ENCODE data around the gene GAS2.

Gene GAS2

DNA sequence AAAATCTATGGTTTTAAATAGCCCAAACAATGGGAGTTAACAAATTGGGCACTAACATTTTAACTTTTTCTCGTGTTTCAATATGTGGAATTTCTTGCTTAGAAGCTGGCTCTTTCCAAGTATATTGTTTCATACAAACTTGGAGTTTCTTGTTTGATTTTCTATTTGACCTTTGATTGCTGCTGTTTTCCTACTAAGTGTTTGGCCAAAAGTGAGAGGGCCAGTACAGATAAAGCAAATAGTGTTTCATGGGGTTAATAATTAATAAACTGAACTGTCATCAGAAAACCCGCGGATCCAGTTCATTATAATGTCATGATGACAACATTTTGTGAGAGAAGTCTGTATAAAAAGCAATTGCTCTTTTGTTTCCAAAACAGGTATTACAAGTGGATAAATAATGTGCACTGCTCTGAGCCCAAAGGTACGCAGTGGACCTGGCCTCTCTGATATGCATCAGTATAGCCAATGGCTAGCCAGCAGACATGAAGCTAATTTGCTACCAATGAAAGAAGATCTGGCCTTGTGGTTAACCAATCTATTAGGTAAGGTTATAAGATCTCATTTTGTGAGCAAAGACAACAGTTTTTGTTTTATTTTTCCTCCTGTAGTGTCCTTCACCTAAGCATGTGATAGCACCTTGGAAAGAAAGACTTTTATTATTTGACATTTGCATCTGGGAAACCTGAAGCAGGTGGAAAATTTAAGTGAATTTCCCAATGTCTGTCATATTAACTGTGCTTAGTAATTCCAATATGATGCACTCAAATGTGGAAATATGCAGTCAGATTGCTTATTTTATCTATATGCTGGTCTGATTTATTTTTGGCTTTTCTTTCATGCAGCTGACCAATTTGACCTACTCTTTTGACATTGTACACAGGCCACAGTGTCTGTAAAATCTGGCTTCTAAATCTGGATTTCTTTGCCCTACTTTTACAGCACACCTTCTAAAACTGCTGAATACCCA, 8.3 kb downstream of the GAS2 start:
- no peak for DNase-seq

DNA sequence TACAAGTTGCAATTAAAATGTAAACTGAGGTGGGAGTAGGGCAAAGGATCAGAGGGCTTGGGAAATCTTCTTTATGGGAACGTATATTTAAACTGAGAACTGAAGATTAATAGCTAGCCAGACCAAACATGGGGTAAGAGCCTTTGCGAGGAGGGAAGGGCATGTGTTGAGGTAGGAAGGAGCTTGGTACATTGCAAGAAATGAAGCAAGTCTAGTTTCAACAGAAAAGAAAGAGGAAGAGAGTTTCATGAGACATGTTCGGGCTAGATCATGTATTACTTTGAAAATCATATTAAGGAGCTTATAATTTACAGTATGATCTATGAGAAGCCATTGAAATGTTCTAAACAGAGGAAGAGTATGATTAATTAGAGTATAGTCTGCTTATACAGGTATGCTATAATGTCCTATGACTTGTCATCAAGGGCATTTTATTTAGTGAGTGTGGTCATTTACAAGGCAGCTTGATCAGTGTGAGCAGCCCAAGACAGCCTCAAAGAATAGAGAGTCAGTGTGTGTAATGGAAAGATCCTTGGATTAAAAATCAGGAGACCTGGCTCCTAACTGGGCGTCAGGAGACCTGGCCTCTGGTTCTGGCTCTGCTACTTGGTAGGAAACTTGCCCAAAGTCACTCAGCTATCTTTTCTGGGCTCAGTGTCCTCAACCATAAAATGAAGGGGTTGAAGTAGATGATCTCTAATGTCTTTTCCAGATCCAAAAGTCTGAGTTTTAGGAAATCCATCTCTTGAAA, 10.9 kb downstream of the GAS2 start:
- no peak for DNase-seq

DNA sequence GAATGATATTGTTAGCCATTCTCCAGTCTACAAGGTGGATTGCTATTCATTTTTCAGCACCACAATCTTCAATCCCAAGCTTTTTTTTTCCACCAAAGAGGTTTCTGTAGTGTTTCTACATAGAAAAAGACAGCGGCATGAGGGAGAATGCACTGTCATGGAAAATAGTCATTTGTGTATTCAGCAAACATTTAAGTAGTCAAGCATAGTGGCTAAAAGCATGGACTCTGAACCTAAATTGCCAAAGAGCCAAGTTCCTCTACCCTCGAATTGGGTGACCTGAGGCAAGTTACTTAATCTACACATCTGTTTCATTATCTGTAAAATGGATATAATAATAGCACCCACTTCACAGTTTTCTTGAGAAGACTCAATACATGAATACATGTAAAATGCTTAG, 14.2 kb downstream of the GAS2 start:
- no peak for DNase-seq

DNA sequence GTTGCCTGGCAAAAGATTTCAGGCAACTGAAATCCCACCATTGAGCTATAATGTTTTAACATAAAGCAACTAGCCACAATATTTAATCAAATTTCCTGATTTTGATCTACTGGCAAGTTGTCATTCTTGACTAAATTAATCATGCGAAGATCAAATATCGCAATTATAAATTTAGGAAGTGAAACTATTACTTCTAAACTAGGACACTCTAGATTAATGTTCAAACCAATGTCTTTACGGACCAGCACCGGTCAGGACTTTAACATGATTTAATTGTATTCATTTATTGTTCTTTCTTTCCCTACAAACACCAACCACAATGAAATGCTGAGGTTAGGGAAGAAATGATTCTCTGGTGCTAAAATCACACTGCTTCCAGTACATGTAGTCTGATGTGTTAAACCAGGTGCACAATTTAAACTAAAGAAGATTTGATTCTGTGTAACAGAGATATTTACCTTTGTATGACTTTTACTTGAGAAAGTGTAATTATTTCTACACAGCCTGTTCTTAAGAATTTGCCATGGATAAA, 14.9 kb downstream of the GAS2 start:
- no peak for DNase-seq

DNA sequence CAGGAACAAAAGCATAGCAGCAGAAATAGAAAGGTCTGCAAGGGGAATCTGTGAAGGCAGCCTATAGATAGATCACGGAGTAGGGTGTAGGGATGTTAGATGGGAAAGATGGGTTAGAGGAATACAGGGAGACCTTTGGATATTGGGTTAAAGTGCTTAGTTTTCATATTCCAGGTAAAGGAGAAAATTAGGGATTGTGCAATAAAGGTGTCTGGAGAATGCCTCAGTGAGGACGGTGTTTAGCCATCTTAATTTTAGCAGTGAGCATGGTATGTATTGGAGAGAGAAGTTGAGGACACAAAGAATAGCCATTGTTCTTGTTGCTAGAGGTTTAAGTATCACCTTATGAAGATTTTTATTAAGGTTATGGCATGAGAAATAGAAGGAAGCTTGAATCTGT, 17.7 kb downstream of the GAS2 start:
- DNase-seq, result no peak

DNA sequence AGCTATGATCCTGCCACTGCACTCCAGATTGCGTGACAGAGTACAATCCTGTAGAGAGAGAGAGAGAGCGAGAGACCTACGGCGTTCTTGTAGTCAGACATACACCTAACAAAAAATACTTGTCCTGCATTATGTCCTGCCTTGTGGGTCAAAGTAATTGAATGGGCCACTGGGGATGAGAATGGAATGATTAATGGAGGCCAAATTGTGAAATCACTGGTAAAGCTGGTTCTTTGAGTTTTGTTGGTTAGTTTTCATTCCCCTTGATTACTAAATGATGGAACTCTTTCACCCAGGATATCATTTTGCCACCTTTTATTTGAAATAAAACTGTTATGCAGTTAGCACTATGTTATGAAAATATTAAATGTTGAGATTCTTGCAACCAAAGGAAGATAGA, 18.7 kb downstream of the GAS2 start:
- no peak for DNase-seq

DNA sequence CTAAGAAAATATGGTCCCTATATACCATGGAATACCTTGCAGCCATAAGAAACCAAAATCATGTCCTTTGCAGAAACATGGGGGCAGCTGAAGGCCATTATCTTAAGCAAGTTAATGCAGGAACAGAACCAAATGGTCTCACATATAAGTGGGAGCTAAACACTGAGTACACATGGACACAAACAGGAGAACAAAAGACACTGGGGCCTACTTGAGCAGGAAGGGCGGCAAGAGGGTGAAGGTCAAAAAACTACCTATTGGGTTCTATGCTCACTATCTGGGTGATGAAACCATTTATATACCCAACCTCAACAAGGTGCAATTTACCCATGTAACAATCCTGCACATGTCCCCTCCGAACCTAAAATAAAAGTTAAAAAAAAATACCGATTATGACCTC, 22.5 kb downstream of the GAS2 start:
- no peak for DNase-seq

DNA sequence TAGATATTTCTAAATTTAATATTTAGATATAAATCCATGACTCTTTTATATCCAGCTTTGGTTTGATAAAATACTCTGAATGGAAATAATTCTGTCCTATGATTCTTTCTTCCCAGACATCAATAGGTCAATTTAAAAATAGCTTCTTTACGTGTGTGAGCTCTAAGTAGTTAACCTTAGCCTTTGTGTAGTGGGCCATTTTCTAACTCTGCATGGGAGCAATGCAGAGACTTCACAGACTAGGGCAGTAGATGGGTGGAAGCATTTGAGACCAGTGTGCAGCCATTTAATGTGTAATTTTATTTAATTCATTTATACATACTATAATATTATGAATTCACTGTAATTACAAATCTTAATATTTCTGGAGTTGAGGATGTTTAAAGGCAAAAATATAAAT, 23.8 kb downstream of the GAS2 start:
- DNase-seq, result no peak

DNA sequence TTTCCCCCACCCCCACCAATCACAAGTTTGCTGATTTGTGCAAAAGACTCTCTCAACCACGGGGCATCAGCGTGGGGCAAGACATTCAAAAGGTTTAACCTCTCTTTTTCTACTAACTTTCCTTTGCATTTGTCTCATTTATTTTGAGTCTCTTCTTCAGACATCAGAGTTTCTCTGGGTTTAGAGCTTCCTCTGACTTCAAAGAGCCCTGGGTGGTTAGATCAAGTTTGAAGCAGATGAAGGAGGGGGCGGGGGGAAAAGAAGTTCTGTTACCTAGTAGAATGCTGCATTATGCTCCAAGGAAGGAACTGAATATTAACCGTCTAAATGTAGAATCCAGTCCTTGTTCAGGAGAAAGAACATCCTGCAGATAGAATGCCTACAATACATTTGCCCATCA, 24.5 kb downstream of the GAS2 start:
- DNase-seq, result no peak

DNA sequence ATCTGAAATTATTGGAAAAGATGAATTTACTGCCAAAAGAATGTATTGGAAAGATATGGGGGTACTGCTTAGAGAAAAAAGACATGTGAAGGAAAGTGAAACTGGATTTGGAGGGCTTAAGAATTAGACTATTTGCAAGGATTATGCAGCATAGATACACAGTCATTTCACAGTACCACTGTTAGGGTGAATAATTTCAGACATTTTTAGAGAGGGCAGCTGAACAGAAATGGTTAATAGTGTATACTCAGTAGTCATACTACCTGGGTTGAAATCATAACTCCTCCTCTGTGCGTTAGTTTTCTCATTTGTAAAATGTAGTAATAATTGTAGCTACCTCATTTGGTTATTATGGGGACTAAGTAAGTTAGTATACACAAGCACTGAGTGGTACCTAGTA, 33.0 kb downstream of the GAS2 start:
- no peak for DNase-seq

DNA sequence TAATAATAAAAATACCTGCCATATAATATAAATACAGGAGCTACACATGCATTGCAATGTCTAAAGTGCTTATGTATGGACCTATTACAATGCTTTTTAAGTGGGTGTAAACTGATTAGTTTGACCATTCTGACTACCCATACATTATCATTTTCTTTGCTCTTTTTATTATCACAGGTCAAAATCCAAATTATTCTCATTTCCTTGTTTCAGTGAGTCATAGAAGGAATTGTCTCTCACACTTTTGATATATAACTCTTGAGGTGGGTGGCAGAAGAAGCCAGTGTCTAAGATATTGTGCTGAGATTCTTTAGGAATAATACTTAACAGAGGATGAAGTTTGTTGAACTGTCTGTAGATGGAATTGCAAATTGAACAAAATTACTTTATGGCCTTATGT, 35.6 kb downstream of the GAS2 start:
- DNase-seq, result no peak

DNA sequence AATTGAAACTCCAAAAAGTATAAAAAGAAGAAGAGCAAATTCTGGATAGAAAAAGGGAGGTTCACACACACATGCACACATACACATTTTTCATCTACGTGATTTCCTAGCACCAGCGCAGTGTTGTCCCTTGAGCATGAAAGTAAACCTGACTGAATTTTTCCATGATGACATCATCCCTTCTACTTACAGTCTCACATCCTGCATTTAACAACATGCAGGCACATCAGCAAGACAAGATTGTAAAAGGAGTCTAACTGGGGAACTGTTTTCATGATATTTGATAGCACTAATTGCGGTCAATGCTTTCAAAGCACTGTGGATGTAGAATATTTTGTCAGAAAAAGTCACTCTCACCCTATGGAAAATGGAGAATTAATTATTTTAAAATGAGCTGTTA, 36.6 kb downstream of the GAS2 start:
- peak; percentile 11 to 78 for DNase-seq

DNA sequence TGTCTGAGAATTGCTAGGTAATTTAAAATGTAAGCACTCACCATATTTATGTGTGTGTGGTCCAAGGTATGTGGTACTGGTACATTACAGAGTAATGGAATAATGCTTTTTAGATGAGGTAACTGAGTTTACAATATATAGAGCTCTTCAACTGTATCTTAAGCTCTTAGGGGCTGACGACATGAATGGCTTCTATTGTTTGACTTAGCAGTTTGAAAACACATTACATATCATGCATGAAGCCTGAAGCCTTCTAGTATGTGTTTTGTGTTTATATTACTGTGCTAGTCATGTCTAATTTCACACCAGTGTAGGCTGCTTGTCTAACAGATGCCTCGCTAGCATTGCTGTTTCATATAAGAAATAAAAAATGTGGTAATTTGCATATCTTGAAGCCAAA, 37.2 kb downstream of the GAS2 start:
- no peak for DNase-seq

DNA sequence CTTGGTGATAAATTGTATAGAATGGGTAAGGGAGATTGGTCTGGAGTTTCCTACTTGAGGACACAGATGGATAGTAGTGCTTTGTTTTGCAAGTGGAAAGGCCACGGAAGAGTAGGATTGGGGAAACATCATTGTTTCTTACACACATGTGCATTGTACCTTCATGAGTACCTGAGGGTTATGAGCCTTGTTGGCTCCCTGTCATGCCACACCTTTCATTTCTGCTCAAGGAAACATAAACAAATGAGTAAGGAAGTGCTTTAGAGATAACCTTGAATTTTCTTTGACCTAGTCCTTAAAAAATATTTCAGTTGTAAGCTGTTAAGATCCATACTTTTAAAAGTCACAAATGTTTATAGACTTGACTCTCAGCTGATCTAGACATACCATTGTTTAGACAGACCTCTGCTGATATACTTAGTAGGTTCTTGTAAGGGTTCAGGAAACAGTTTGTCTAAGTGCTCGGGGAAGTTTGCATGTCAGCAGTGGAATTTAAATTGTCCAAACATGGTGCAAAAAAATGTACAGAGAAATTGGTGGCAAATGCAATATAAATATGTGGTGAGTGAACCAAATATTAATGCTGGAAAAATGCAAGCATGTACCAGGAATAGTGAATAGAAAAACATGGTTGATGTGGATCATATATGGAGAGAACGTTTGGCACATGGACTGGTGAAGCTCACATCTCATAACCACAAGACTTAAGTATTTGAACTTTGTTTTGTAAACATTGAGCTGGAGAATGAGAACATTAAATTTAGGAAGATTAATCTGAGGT, 40.9 kb downstream of the GAS2 start:
- no peak for DNase-seq

DNA sequence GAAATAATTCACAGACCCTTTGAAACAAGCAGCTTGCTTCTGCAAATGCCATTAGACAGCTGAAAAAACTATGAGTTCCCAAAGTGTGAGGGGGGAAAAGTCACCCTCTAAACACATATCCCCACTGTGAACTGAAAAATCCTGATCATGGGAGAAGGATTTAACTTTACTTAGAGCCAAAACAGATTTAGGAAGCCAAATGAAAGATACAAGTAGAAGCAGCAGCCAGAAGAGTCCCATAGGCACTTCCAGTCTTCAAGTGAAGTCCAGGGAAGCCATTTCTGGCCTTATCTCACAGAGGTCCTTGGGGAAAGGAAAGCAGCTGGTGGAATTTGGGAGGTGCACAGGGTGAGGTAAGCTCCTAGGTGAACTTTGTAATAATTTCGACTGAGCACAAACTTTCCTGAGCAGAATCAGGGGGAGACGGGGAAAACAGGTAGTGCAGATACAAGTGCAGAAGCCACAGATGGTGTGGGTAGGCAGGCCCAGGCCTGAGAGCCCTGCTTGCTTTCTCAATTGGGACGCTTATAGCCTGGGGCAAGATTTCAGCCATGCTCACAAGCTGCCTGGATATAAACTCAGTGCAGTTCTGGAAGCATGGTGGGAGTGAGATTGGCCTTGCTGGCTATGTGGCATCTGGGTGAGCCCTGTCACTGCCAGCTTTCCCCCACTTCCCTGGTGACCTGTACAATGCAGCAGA, 44.8 kb downstream of the GAS2 start:
- DNase-seq, result no peak

DNA sequence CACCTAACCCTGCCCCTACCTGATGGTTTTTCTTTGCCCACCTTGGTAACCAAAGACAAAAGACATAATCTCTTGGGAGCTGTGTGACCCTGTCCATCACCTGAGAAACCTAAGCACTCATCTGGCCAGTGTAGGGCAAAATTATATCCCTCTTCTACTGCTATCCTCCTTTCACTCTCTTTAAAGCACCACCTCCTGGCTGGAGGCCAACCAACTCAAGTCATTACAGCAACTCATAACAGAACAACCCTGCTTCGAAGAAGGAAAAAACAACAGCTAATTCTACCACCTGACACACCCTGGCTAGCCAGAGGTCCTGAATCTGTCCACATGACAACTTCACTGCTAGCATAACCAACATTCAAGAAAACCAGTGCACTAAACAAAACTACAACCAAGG, 45.5 kb downstream of the GAS2 start:
- no peak for DNase-seq

DNA sequence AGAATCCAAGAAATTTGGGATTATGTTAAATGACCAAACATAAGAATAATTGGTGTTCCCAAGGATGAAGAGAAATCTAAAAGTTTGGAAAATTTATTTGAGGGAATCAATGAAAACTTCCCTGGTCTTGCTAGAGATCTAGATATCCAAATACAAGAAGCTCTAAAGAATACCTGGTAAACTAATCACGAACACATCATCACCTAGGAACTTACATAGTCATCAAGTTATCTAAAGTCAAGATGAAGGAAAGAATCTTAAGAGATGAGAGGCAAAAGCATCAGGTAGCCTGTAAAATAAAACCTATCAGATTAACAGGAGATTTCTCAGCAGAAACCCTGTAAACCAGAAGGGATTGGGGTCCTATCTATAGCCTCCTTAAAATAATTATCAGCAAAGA, 46.9 kb downstream of the GAS2 start:
- no peak for DNase-seq

DNA sequence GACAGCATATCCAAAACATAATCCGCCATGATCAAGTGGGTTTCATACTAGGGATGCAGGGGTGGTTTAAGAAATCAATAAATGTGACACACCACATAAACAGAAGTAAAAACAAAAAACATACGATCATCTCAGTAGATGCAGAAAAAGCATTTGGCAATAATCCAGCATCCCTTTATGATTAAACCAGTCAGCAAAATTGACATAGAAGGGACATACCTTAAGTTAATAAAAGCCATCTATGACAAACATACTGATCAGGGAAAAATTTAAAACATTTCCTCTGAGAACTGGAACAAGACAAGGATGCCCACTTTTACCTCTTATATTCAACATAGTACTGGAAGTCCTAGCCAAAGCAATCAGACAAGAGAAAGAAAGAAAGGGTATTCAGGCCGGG, 49.6 kb downstream of the GAS2 start:
- DNase-seq, result no peak

DNA sequence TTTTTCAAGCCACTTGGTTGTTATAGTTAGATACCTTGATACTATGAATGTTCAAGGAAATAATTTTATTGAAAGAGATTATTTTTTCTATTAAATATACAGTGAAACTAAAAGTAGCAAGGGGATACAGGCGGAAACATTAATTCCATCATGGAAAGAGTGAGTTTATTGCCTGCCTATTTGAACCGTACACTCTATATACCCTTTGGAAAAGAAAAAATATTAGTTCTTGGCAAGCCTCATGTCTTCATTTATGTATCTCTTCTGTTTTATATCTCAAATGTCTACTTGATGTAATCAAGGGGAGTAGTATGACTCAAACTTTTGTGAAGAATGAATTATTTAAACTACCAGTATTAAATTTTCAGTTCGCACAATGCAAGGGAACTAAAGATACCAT, 54.0 kb downstream of the GAS2 start:
- DNase-seq, result no peak

DNA sequence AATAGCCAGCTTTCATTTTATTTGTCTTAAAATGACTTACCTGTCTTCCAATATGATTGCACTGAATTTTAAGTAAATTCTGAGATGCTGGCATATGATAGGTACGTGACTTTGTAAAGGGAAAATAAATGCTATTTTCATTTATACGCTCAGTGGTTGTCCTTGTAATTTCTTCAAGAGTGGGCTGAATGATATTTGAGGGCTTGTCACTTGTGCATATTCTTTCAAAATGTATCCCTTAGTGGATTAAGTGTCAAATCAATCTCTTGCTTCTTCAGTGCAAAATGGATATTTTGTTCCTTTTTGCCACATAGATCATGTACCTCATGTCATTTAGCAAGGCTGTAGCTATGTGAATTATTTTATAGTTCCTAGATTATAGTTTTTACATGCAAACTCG, 56.9 kb downstream of the GAS2 start:
- DNase-seq, result no peak

DNA sequence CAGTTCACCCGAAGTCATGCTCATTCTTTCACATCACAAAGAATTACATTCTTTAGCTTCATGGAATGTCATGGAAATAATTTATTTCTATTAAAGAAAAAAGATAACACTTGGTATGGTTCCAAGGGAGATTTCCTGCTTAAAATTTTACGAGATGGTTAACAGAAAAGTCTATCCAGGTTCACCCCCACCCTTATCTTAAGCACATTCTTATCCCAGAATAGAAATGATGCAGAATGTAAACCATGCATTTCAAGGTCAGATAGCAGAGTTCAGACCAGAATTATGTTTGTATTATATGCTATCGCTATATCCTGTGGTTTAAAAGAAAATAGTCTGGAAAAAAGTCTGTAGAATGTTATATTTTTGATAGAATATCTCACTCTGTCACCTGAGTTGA, 58.7 kb downstream of the GAS2 start:
- DNase-seq, result no peak

DNA sequence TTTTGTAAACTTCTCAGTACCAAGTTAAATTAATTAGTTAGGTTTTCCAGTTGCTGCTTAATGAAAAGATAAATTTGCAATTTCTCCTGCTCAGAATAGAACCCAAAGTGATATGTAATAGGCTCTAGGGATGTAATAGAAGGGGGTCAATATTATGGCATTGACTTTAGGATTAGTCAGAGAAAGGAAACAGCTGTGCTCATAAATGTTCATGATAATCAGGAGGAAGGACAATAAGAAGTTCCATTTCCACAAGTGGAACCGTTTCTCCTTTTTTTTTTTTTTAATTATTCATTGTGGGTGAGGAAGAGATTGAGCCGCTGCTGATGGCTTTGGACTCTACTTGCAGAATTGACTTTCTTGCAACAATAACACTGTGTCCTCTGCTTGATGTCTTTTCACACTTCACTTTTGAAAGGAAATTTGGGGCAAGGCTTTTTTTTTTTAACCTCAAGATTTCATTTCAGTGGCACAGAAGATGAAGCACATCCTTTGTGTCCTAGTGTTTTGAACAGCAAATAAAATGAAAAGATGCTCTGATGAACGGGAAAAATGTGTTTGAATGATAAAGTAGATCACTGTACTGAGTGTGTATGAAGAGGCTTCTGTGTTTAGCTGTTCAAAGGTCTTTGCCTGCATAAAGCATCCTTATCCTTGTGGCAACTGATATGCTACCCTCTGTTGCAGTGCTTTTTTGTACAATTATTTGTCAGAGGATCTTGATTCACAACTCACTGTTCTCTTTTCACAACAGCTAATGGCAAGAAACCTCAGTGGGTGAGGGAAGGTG, 62.4 kb downstream of the GAS2 start:
- no peak for DNase-seq

All from SW 1271 (cell line).